Stimulated activated CD8-positive, alpha-beta memory T cell treated with anti-CD3 and anti-CD28 coated beads, Interleukin-7, amount 100 ng/mL, for 48 hours (primary cell): ENCODE data around the gene OPCML.

Experiments
- DNase-seq, 2 donors: peaks; one replicate each; pipeline ENCODE4 v3.0.0-alpha.2; 2020; ENCODE audit warnings: low read depth in 1 of 2; ENCODE audit errors: extremely low read depth in 1 of 2

Gene OPCML

DNA sequence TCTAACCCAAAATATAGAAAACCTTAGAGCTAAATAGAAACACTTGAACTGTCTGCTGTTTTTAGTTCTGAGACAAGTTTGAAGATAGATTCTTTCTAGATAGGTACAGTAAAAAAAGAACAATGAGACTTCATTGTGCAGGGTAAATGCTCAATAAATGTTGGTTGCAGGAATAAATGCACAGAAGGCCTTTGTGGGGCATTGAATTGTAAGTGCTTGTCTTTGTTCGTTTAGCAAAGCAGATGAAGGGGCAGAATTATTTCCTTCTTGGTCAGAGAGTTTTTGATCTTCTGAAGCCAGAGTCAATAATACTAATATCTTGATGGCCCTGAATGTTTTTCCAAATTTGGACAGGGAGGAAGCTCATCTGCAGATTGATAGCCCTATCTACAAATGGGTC is 340.4 kb downstream of the OPCML start:
- no peak for DNase-seq

DNA sequence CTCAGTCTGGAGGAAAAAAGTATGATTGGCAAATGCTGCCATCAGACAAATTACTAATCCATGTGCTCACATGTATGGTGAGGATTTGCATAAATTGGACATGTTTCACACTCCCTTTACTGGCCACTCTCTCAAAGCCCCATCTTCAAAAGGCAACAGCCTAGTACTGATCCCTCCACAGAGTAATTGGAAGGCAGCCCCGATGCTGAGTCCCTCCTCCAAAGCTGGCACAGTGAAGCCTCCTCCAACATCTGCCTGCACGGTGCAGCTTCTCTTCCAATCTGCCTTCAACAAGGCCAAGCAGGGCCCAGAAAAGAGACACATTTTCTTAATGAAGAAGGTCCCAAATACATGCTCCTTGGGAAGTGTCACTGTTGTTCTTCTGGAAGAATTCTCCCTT is 350.6 kb downstream of the OPCML start:
- no peak for DNase-seq

DNA sequence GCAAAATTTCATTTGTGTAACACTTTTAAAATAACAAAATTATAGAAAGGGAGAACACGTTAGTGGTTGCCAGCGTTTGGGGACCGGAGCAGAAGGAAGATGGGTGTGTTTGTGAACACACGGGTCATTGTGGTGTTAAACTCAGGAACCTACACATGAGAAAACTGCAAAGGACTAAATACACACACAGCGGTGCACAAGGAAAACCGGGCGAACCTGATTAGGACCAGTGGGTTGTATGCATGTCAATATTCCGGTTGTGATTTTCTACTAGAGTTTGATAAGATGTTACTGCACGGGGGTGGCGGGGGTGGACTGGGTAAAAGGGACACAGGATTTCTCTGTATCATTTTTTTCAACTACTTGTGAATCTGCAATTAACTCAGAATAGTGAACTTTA is 351.2 kb downstream of the OPCML start:
- DNase-seq, result no peak

DNA sequence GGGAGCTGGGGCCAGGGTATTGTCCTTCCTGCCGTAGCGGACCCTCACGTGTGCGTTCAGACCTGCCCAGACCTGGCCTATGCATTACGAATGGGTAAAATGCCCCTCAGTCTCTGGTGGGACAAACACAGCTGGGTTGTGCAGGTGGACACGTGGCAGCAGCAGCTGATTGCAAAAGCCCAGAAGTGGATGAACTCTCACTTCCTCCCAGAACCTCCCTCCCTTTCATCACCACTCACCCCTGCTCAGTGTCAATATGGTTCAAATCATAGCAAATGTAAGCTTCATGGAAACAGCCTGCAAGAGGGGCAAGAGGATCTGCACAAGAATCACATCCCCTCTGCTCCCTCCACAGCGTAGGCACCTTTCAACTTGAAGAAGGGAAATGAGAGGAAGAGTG is 352.1 kb downstream of the OPCML start:
- no peak for DNase-seq

DNA sequence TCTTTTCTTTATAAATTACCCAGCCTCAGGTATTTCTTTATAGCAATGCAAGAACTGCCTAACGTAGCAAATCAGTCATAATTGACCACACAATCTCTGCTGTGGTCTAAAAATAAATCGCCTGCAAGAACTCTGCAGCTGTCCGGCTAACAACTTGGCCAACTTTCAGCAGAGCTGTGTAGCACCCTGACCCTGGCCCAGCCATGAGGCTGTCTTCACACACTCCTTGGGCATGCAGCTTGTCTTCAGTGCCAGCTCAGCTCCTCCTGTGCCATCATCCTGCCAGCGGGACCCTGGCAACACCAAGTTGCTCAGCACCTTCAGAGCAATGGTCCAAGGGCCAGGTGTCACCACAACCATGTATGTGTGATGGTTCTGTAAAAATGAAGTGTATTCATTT is 355.6 kb downstream of the OPCML start:
- no peak for DNase-seq

DNA sequence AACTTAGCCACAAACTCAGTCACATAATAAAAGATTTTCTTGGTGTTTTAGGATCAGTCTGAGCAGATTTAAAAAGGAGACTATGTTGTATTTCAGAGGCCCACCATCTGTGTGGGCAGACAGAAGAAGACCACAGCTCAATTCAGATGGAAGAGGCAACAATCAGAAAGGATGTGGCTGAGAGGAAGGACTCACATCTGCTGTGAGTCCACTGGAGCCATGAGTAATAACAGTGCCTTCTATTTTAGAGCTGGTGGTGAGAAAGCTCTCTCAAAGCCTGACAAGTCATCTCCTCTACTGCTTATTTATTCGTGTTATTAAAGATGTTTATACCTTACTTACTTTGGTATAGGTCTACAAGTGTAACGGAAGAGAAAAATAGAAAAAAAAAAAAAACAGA is 357.2 kb downstream of the OPCML start:
- DNase-seq, result no peak

DNA sequence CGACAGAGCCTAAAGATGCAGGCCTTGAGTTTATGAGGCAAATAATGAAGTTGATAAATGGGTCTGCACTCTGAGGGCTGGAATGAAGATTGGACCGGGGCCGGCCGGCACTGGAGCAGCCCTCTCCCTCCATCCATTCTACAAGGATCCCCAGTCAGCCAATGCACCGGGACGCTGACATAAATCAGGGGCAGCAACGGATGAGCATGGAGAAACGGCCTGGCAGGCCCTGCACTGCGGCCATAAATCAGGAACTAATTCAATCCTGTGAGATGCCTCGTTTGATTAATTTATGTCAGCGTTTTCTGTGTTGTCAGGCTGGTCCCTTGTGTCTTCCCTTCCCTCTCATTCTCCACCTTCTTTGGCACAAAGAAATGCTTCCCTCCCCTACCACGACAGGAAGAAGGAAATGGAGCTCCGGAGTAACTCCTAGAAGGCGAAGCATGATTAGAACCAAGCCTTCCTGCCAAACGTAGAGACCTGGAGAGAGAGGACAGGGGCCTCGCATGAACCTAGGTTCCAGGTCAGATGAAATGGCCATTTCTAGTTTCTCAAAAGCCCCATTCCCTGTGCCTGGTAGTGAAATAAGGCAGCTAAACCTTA is 358.4 kb downstream of the OPCML start:
- no peak for DNase-seq

DNA sequence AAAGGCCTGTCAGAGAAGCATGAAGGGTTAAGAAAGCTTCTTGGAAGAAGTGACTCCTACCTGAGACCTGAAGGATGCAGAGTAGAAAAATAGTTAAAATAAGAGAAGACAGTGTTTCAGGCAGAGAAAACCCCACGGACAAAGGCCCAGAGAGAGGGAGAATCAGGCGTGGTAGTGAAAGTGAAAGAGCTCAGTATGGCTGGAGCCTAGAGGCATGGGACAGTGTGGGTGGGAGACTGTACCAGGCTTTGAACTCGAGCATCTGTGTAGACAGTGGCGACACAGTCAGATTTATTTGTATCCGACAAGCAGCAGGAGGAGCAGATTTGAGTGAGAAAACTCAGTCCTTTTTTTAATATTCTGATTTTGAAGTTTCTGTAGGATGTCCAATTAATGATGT is 360.0 kb downstream of the OPCML start:
- no peak for DNase-seq

DNA sequence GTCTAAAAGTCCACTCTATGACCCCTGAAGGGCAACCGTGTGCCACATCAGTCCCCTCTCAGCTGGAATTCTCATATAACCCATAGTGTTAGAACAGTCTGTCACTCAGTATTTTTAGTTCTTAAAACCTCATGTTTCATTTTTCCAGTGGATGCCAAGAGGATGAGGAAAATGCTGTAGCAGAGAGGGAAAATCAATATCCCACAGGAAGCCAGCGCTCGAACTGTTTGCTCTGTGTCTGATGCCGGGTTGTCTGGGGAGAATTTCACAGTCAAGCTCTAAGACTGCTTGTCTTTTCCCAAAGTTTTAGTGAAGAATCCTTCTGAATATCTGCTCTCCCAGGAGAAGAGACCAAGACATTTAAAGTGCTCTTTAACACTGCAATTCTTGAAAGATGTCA is 360.9 kb downstream of the OPCML start:
- DNase-seq, result no peak

DNA sequence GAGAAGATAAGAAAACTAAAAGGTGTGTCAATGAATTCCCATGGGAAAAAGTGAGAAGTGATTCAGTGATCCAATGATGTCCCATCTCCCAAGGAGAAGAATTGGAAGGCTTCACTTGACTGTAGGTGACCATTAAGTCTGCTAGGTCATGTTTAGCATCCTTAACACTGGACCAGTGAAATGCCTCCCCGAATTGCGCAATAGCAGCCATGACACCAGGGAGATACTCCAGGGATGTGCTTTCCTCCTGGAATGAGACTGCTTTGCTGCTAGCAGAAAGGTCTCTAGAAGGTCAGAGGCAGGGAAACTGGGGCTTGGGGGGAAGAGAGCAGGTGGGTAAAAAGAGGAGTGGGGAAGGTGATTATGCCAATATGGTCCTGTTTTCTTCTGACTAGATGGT is 364.3 kb downstream of the OPCML start:
- DNase-seq, result no peak

DNA sequence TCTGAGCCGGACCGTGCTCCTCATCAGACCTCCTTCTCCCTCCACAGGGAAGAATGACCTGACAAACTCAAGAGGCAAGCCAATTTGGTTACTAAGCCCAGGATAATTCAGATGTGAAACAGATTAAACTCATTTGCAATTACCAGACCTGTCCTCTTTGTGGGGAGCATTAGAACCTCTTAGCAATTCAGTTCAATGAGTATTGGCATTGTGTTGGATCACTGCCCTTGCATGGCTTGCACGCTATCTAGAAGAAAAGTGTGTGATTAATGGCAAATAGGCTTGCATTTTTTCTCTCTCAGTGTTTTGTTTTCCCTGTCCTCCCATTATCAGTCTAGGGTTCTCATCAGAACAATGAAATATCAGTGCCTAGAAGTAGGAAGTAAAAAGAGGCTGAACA is 365.6 kb downstream of the OPCML start:
- DNase-seq, result no peak

DNA sequence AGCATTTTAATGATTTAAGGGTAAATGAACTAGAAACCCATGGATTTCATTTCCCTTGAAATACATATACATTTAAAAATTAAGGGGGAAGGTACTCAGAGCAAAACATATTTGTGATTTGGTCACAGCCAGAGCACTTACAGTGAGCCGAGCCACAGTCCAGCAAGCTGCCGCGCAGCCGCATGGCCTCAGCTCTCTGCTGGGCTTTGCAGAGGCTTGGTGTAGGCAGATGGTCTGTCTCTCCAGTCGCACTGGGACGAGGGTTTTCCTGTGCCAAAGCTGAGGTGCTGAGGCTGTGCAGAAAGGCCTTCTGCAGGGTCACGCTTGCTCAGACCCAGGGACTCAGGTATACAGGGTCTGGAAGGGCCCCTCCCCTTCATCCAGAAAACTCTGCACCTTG is 367.3 kb downstream of the OPCML start:
- no peak for DNase-seq

DNA sequence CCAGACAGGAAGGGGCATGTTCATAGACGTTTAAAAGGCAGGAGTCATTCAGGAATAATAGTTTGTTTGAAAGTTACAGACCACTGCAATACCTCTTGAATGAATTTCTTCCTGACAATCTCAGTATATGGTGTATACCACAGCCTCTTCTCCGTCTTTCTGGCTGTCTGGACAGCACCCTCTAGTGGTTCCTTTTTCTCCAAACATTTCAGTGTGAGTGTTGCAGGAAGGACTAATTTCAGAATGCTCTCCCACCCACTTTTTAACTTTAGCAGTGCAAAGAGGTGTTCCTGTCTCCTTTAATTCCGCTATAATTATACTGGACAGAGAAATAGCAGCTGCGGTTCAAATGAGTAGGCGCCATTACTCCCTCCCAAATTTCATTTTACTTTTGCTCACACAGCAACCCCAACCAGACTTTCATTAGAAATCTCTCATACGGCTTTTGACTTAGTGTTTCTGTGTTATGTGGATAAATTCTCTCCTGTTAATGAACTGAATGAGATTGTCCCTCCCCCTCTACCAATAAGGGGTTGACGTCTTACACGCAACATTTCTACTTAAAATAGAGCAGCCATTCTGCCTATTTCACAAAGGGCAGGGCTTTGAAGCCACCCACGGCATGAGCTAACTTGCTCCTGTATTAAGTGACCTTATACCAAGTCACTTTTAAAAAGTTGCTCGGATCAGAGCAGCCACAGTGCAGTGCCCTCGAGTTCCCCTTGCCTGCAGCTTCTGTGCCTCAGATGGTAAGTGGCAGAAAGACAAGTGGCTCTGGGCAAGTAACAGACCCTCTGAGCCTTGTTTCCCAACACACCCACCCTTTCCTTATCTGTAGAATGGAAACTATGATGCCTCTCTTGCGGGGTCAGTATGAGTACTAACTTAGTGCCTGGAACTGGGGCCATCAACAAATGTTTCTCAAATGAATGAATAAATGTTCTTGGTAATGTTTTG is 368.6 kb downstream of the OPCML start:
- DNase-seq, result no peak

DNA sequence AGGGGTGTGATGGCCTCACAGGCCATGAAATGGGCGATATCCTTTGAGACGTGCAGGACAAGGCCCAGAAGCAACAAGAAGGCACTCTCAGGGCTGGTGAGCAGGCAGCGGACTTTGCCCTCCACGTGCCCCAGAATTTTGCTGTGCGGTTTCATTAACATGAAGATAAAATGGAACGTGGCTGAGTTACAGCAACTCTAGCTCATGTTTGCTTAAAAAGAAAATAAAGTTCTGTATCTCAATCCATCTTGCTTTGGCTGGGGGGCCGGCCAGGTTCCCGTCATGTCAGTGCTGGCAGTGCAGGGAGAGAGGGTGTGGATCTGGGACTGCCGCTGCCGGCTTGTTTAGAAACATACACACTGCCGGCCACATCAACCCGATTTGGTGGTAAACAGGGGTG is 370.1 kb downstream of the OPCML start:
- DNase-seq, result no peak

DNA sequence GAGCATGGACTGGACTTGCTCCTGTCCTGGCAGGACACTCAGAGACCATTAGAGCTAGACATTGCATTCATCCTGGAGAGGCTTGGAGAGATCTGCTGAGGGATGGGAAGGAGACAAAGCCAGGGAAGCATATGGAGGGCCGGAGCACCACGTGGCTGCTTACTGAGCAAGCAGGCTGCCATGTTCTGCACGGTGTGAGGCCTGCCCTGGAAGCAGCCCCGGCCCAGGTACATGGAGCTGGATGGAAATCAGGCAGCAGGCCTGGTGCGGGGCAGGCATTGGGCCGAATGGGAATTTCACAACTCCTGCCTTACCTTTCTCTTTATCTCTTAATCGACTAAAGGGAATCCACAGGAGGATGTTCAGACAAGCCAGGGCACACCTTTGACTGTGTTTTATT is 371.5 kb downstream of the OPCML start:
- DNase-seq, result no peak

DNA sequence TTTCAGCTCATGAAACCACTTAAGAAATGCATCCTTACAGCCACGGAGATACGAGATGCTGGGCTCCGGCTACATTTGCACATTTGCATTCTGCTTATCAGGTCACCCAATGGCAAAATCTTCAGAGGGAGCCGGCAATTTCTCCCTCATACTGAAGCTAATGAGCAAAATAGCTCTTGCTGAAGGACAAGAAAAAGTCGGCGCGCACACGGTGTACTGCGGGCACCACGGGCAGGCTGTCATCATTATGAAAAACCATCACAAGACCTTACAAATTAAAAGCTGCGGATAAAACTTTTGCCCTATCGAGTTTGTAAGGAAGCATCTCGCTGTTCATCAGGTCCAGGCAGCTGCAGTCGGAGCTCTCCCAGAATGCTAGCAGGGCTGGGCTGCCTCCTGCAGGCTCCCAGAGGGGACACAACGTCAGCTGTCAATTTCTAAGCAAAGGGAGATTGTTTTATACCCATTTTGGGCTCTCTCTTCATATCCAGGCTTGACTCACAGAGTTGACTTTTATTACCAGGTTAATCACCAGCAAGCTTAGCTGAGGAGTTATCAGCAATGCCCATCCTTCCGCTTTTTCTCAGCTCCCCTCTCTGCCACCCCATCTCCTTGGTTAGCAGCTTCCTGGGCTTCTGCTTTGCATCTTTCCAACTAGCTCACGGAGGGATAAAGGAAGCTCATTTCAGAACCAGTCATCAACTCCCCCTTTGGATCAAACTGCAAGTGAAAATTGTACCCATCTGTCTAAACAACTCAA is 375.1 kb downstream of the OPCML start:
- DNase-seq, result no peak

DNA sequence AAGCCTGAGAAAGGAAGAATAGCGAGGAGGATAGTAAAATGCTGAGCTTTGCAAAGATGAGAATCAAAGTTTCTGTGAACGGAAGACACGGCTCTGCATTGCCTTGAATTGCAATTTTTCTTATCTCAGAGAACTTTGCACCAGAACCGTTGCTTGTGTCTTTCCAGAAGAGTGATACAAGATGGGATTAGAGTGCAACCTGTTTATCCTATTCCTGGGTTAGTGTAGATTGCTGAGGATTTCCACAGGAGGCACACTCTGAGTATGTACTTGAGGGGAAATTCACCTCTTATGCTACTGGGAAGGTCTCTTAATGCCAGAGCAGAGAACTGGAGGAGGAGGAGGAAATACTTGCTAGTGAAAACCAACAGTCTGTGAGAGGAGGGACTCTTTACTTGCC is 377.5 kb downstream of the OPCML start:
- no peak for DNase-seq

DNA sequence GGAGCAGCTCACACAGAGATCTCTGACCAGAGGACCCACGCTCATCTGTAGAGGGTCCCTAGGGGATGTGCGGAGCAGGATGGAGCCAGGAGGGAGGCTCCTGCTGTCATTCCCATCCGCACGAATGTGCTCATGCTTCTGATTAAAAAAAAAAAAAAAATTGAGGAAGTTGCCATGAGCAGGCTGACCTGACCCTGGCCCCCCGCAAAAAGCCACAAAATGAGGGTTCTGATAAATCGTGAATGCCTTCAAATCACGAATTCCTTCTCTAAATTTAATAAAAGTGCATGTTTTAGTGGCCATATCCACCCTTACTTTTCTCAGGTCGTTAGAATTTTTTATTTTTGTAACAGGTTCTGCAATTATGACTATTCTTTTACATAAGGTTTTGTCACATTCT is 378.2 kb downstream of the OPCML start:
- no peak for DNase-seq

DNA sequence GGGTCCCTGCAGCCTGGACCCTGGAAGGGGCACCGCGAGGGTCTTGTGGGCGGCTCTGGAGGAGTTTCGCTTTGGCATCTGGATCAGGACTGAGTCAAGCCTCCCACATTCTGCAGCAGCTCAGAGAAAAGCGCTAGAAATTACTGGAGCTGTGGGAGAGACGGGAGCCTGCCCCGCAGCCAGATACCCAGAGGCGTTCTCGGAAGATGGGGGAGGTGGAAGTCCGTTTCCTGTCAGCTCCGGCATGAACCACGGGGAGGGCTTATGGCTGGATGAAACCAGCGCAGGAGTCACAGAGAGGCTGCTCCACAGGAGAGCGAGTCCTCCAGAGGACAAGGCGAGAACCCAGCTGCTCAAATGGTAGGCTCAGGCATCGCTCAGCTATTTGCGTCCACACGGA is 379.3 kb downstream of the OPCML start:
- DNase-seq, result no peak

DNA sequence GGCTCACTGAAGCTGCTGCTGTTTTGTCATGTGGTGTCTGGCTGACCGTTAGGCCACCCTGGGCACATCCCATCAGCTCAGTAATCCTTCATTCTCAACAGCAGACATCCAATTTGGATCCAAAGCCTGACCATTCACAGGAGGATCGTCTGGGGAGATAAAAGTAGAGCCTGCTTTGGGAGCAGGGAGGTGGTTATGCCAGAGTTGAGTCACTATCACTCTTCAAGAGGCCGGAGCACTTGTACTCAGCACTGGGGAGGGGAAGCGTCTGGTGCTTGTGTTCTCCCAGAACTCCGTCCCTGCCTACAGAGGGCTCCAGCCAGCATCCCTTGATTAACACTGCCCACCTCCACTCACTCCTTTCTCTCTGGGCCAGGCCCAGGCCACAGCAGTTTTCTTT is 382.6 kb downstream of the OPCML start:
- DNase-seq, result no peak

DNA sequence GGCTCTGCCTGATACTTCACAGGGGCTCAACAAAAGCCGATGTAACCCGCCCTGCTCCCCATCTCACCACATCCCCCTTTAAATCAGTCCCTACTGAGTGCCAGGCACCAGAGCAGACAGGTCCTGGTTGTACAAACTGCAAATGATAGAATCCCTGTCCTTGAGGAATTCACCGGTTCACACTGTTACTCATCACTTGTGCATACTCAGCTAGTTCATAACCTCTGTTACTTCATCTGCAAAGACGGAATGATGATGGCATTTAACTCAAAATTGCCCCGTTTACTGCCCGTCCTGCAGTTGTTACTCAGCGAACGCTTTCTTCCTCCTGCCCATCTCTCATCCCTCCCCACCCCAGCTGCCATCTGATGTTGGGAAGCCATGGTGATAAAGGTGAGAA is 384.7 kb downstream of the OPCML start:
- DNase-seq, result no peak
